Measurements from ENCODE around the gene AFTPH.

Gene AFTPH

GRCh38 chr2:64637931-64638330 lies 113.8 kb downstream of the AFTPH start:
- in situ Hi-C loops (cut with MboI; ENCODE audit: low pct_unique_long_range_greater_than_20kb, low sequenced_read_pairs): loop anchor here (25.0 kb wide), 1 partner anchor 224 kb away; no protein-coding TSS in a partner anchor

GRCh38 chr2:64638502-64639120 lies 114.5 kb downstream of the AFTPH start:
- DNase-seq: no peak
- in situ Hi-C loops (cut with MboI; ENCODE audit: low pct_unique_long_range_greater_than_20kb, low sequenced_read_pairs): loop anchor here (25.0 kb wide), 1 partner anchor 224 kb away; no protein-coding TSS in a partner anchor

More at GRCh38 chr2:64637931-64638330, 113.8 kb downstream of the AFTPH start:
- no peak for DNase-seq

- in situ Hi-C loops (cut with MboI; ENCODE audit: low pct_unique_long_range_greater_than_20kb, low sequenced_read_pairs): loop anchor here (25.0 kb wide), 1 partner anchor 223 kb away; no protein-coding TSS in a partner anchor
- no peak for DNase-seq
Observed at GRCh38 chr2:64639691-64640090, 115.6 kb downstream of the AFTPH start.

GRCh38 chr2:64640153-64641044 lies 116.3 kb downstream of the AFTPH start:
- in situ Hi-C loops (cut with MboI; ENCODE audit: low pct_unique_long_range_greater_than_20kb, low sequenced_read_pairs): loop anchor here (25.0 kb wide), 1 partner anchor 222 kb away; no protein-coding TSS in a partner anchor
- DNase-seq: no peak

- DNase-seq: no peak
- in situ Hi-C loops (cut with MboI; ENCODE audit: low pct_unique_long_range_greater_than_20kb, low sequenced_read_pairs): loop anchor here (25.0 kb wide), 1 partner anchor 221 kb away; no protein-coding TSS in a partner anchor
Observed at GRCh38 chr2:64641599-64641998, 117.5 kb downstream of the AFTPH start.
